GM12878 (cell line): ENCODE results near the gene PADI1. TPM values are rescaled to one million over a fixed set of nuclear protein-coding genes. Genes with fewer than 3 reads are reported as not detected.

Source experiments
- ATAC-seq: fragments of 200-7000 bp; cut with Tn5 transposase; 3 replicates; pipeline ENCODE4 v1.9.1; 2020; ENCODE audit warnings: mild to moderate bottlenecking, moderate library complexity
- BruUV-seq: library from RNA; stranded (reverse); fragments of 400-500 nt; replicated peaks from 2 replicates; lab custom pipeline; 2021; lab: Mats Ljungman, UMichigan
- CTCF ChIA-PET: fragments of 300-600 bp; sonication (Branson Sonifier 250); formaldehyde crosslinking; extraction: SDS; loops from one replicate; lab custom pipeline; 2021; ENCODE audit warnings: inconsistent platforms; lab: Yijun Ruan, JAX
- POLR2A ChIA-PET: fragments of 350-600 bp; formaldehyde crosslinking; extraction: SDS; loops from one replicate; lab custom pipeline; 2021; ENCODE audit warnings: inconsistent platforms; lab: Charles Lee
- RAD21 ChIA-PET: fragments of 300-600 bp; sonication (Branson Sonifier 250); formaldehyde crosslinking; loops from one replicate; lab custom pipeline; 2023; ENCODE audit warnings: antibody characterized with exemption; ENCODE audit not compliant: unreplicated experiment; lab: Charles Lee
- SMC1A ChIA-PET: fragments of 300-600 bp; sonication (Branson Sonifier 250); formaldehyde crosslinking; loops from one replicate; lab custom pipeline; 2023; ENCODE audit not compliant: unreplicated experiment, uncharacterized antibody; lab: Charles Lee
- DNase-seq: peaks from one replicate; pipeline ENCODE4 v3.0.0-alpha.2; 2011; ENCODE audit warnings: low read depth, low spot score
- FAIRE-seq: peaks from 3 replicates; lab custom pipeline; 2011; peaks lifted over from hg19 to GRCh38; lab: Jason Lieb, UNC
- H2AFZ ChIP-seq: 2 replicates; pipeline ENCODE4 v1.6.0; 2011; ENCODE audit warnings: low read depth, low read length, control low read depth; ENCODE audit not compliant: control insufficient read depth
- H3K27ac ChIP-seq: 2 replicates; pipeline ENCODE4 v1.5.1; 2011; ENCODE audit warnings: control low read depth; ENCODE audit not compliant: control insufficient read depth, insufficient read depth
- H3K27me3 ChIP-seq, 2 experiments: replicated peaks in 1 of 2; 2 replicates each; pipeline versions ENCODE4 v1.6.0 to v1.6.1; 2011; ENCODE audit warnings: low read length in 1 of 2; ENCODE audit not compliant: control insufficient read depth in 2 of 2, insufficient read depth in 2 of 2
- H3K36me3 ChIP-seq, 2 experiments: 2 replicates each; pipeline ENCODE4 v1.5.1; 2011; ENCODE audit warnings: low read length in 1 of 2; ENCODE audit not compliant: control insufficient read depth in 2 of 2, insufficient read depth in 2 of 2
- H3K4me1 ChIP-seq: 2 replicates; pipeline ENCODE4 v1.6.1; 2011; ENCODE audit warnings: mild to moderate bottlenecking, low read length, moderate library complexity, mixed read lengths; ENCODE audit not compliant: control insufficient read depth, insufficient read depth
- H3K4me2 ChIP-seq: 2 replicates; pipeline ENCODE4 v1.6.0; 2011; ENCODE audit warnings: control low read depth; ENCODE audit not compliant: control insufficient read depth, insufficient read depth
- H3K4me3 ChIP-seq: fragments of 200-600 bp; sonication (generic); 2 replicates; pipeline ENCODE4 v1.5.1; 2016
- H3K79me2 ChIP-seq: 2 replicates; pipeline ENCODE4 v1.6.0; 2011; ENCODE audit warnings: low read length; ENCODE audit not compliant: control insufficient read depth, insufficient read depth
- H3K9ac ChIP-seq: 2 replicates; pipeline ENCODE4 v1.8.0; 2011; ENCODE audit warnings: low read length, control low read depth, mixed read lengths; ENCODE audit not compliant: control insufficient read depth, insufficient read depth
- H3K9me3 ChIP-seq: replicated peaks from 3 replicates; pipeline ENCODE4 v1.5.1; 2011; ENCODE audit warnings: mild to moderate bottlenecking, low read length; ENCODE audit not compliant: control insufficient read depth, insufficient read depth
- H4K20me1 ChIP-seq: 2 replicates; pipeline ENCODE4 v1.6.0; 2011; ENCODE audit not compliant: control insufficient read depth, insufficient read depth
- ASH2L ChIP-seq: fragments of 300-600, 200-600 bp; sonication (generic); IDR thresholded peaks from 2 replicates; pipeline ENCODE4 v1.6.1; 2017; ENCODE audit warnings: low read depth, mild to moderate bottlenecking, borderline replicate concordance
- BACH1 ChIP-seq: fragments of 450-650 bp; IDR thresholded peaks from 2 replicates; pipeline ENCODE4 v1.6.1; 2017; ENCODE audit warnings: mild to moderate bottlenecking, borderline replicate concordance
- CBX3 ChIP-seq: fragments of 200-600 bp; sonication (generic); IDR thresholded peaks from 2 replicates; pipeline ENCODE4 v1.6.1; 2016; ENCODE audit warnings: low read depth, borderline replicate concordance
- IKZF1 ChIP-seq: fragments of 450-650 bp; conservative IDR thresholded peaks from 2 replicates; pipeline ENCODE4 v1.6.1; 2017; ENCODE audit warnings: antibody characterized with exemption, mild to moderate bottlenecking
- MEF2B ChIP-seq: fragments of 450-650 bp; IDR thresholded peaks from 2 replicates; pipeline ENCODE4 v1.6.1; 2018; ENCODE audit warnings: mild to moderate bottlenecking, moderate library complexity; ENCODE audit not compliant: partially characterized antibody, poor library complexity, severe bottlenecking
- MYB ChIP-seq: fragments of 150-350 bp; IDR thresholded peaks from 2 replicates; pipeline ENCODE4 v1.6.1; 2014; ENCODE audit warnings: mild to moderate bottlenecking, low read depth, low read length, borderline replicate concordance
- POU2F2 ChIP-seq: IDR thresholded peaks from 3 replicates; pipeline ENCODE4 v1.6.1; 2011; ENCODE audit warnings: low read depth, mild to moderate bottlenecking, low read length, borderline replicate concordance
- SREBF2 ChIP-seq: IDR thresholded peaks from 2 replicates; pipeline ENCODE4 v1.6.1; 2012; ENCODE audit warnings: mild to moderate bottlenecking, low read length
- USF2 ChIP-seq: IDR thresholded peaks from 2 replicates; pipeline ENCODE4 v1.6.1; 2011; ENCODE audit warnings: low read depth, low read length, improper control_type of control experiment, borderline replicate concordance
- ZBTB33 ChIP-seq: fragments of 450-650 bp; IDR thresholded peaks from 2 replicates; pipeline ENCODE4 v1.6.1; 2017; ENCODE audit warnings: mild to moderate bottlenecking
- ZNF274 ChIP-seq: IDR thresholded peaks from one replicate; pipeline ENCODE4 v1.8.0; 2011; ENCODE audit not compliant: insufficient read length, insufficient read depth
- ZSCAN29 ChIP-seq: fragments of 450-650 bp; IDR thresholded peaks from 2 replicates; pipeline ENCODE4 v1.6.1; 2017; ENCODE audit warnings: mild to moderate bottlenecking, moderate library complexity
- WGBS: methylation state at CpG from one replicate; pipeline ENCODE4 v1.1.6; 2016; ENCODE audit warnings: low lambda C conversion rate; ENCODE audit not compliant: insufficient replicate concordance, insufficient coverage; ENCODE audit errors: missing lambda C conversion rate; 5-methylcytosine and 5-hydroxymethylcytosine counted together
- in situ Hi-C: fragments of 300-500 bp; cut with MboI; formaldehyde crosslinking; loops from 9 replicates; pipeline ENCODE4 v1.14.3; 2018; ENCODE audit warnings: mixed read lengths
- intact Hi-C: fragments of 100-400 bp; cut with micrococcal nuclease; formaldehyde crosslinking; loops from one replicate; pipeline ENCODE4 v1.14.2; 2022; ENCODE audit not compliant: unreplicated experiment
- polyA plus RNA-seq, 11 experiments: library from polyadenylated mRNA; depleted of rRNA in 4 of 11; unstranded in 6 of 11; stranded (reverse) in 5 of 11; fragments of >200 nt; fragmentation: Nextera tagmentation in 4 of 11; fragmentation: Illumina TruSeq in 1 of 11; extraction: Ambion mirVana in 4 of 11; extraction: Trizol in 1 of 11; gene quantifications; 1 replicate in 1 of 11; 2 replicates in 10 of 11; pipeline versions ENCODE4 v1.2.1 to v1.2.3, GENCODE V29; 2011 to 2016; ENCODE audit warnings: inconsistent platforms in 2 of 11, missing spikeins in 2 of 11, low read depth in 1 of 11
- total RNA-seq, 4 experiments: library from RNA; depleted of rRNA in 3 of 4; stranded (reverse); fragments of >200 nt in 3 of 4; fragmentation: Illumina TruSeq in 1 of 4; extraction: Trizol in 1 of 4; gene quantifications; 2 replicates each; pipeline versions ENCODE4 v1.2.1 to v1.2.3, GENCODE V29; 2013 to 2021

PADI1 gene
- total and polyA plus RNA-seq, 10 of the 15 experiments (the other 5 are each of a cell fraction or from before 2014, with no cell fraction given) = 0.05 TPM; not detected in 9

GRCh38 chr1:17188217-17188616 lies 16.7 kb upstream of the PADI1 start:
- POLR2A ChIA-PET = no interaction called here
- H3K27ac ChIP-seq = no peak overlapping the region
- H2AFZ ChIP-seq = no peak overlapping the region
- no peaks in the 10 kb centered on the region; the same call in 2 of the 3 replicates for H3K9me3 ChIP-seq
- no peaks in the 10 kb centered on the region for H3K4me1 ChIP-seq
- H4K20me1 ChIP-seq = no peaks in the 10 kb centered on the region
- RAD21 ChIA-PET = no interaction called here
- WGBS = 76% methylated on average over 2 of the region's 2 CpGs
- H3K4me2 ChIP-seq = no peak overlapping the region
- CTCF ChIA-PET = no interaction called here
- H3K27me3 ChIP-seq = no peaks in the 10 kb centered on the region; a peak in 1 of 4 replicates
- no TSS peak for BruUV-seq
- in situ Hi-C loops (no loop called here), intact Hi-C loops (no loop called here)
- SMC1A ChIA-PET = no interaction called here
- H3K79me2 ChIP-seq = no peaks in the 10 kb centered on the region
- TF ChIP-seq POU2F2 = no peak
- no peak for TF ChIP-seq ZBTB33
- DNase-seq (no peak), FAIRE-seq (no peak), ATAC-seq (no peak)
- no peaks in the 10 kb centered on the region for H3K36me3 ChIP-seq
- H3K9ac ChIP-seq = no peak overlapping the region
- no peak overlapping the region for H3K4me3 ChIP-seq

- POLR2A ChIA-PET = no interaction called here
- 38% methylated on average over 10 of the region's 10 CpGs for WGBS
- no peak overlapping the region for H3K27ac ChIP-seq
- FAIRE-seq (no peak), DNase-seq (no peak), ATAC-seq (no peak)
- no peaks in the 10 kb centered on the region; a peak in 1 of 4 replicates for H3K27me3 ChIP-seq
- SMC1A ChIA-PET = interaction anchor here (0.7 kb wide), 1 partner anchor 13 kb away, joined by 3 read pairs; no protein-coding TSS in a partner anchor
- in situ Hi-C loops = no loop called here
- H3K9ac ChIP-seq = no peak overlapping the region
- no peaks in the 10 kb centered on the region for H3K4me1 ChIP-seq
- H3K79me2 ChIP-seq = no peaks in the 10 kb centered on the region
- no peaks in the 10 kb centered on the region for H3K36me3 ChIP-seq
- intact Hi-C loops = no loop called here
- CTCF ChIA-PET = no interaction called here
- H3K9me3 ChIP-seq = no peaks in the 10 kb centered on the region; the same call in 2 of the 3 replicates
- H4K20me1 ChIP-seq = no peaks in the 10 kb centered on the region
- no TSS peak for BruUV-seq
- H2AFZ ChIP-seq = no peak overlapping the region
- RAD21 ChIA-PET = no interaction called here
- no peak overlapping the region for H3K4me3 ChIP-seq
- H3K4me2 ChIP-seq = no peak overlapping the region
- TF ChIP-seq ASH2L = no peak
- TF ChIP-seq USF2 = no peak
- TF ChIP-seq IKZF1 = no peak
- TF ChIP-seq BACH1 = no peak
- TF ChIP-seq CBX3 = no peak
- TF ChIP-seq SREBF2 = no peak
- no peak for TF ChIP-seq ZSCAN29
- no peak for TF ChIP-seq ZNF274
- TF ChIP-seq MYB = no peak
- no peak for TF ChIP-seq MEF2B
Measured at GRCh38 chr1:17188889-17189631, 15.9 kb upstream of the PADI1 start.
